Measurements from ENCODE around the gene CACNA1G. TPM values are rescaled to one million over a fixed set of nuclear protein-coding genes. Genes with fewer than 3 reads are reported as not detected.

Gene CACNA1G
- total RNA-seq, 1 donor from 2014 or later = 0.36 TPM

DNA sequence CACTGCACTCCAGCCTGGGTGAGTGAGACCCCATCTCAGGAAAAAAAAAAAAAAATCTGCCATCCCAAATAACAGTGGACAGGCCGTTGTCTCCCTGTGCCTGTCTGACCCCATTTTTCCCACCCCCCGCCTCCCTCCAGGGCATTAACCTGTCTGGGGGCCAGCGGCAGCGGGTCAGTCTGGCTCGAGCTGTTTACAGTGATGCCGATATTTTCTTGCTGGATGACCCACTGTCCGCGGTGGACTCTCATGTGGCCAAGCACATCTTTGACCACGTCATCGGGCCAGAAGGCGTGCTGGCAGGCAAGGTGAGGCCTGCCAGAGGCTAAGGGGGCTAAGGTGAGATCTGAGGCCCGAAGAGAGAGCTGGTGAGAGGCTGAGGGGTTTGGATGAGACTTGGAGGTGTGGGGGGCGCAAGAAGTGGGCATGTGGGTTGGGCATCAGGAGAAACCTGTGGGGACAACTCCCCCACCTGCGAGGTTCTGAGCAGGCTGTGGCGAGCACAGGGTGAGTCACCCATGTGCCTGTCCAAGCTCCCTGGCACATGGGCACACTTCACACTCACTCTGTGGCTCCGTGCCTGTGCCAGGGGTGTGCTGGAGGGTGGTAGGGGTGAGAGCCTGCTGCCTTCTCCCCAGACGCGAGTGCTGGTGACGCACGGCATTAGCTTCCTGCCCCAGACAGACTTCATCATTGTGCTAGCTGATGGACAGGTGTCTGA, 112.5 kb downstream of the CACNA1G start:
- no peak for DNase-seq (ENCODE audit: low spot score)

- no peak for DNase-seq (ENCODE audit: low spot score)
Observed at GRCh38 chr17:50675190-50675589, 114.7 kb downstream of the CACNA1G start.

- DNase-seq (ENCODE audit: low spot score) = no peak
Observed at GRCh38 chr17:50675627-50676026, 115.1 kb downstream of the CACNA1G start.

DNA sequence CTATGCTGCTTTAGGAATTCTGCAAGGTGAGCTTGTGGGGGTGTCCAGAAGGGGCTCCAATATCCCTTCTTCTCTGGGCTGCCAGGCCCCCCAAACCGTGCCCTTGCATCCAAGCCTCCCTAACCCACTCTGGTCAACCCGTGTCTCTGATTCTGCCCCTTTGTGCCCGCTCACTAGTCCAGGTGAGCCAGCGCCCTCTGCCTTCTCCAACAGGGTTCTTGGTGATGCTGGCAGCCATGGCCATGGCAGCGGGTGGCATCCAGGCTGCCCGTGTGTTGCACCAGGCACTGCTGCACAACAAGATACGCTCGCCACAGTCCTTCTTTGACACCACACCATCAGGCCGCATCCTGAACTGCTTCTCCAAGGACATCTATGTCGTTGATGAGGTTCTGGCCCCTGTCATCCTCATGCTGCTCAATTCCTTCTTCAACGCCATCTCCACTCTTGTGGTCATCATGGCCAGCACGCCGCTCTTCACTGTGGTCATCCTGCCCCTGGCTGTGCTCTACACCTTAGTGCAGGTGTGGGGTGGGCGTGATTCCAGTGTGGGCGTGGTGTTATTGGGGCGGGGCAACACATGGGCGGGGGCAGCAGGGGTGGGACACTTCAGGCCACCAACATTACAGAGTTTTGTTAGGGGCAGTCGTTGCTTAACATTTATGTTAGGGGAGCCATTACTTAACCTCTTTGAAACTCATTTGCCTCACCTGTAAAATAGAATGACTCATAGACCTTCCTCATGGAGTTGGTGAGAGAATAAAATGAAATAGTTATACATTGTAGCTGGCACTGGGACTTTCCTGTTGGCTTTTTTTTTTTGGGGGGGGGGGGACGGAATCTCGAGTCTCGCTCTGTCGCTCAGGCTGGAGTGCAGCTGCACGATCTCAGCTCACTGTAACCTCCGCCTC, 115.8 kb downstream of the CACNA1G start:
- DNase-seq (ENCODE audit: low spot score) = no peak

Other genes starting within 250 kb of the CACNA1G start
- gene XYLT2, start 214.6 kb upstream of the CACNA1G start, total RNA-seq = 31.2 TPM
- gene MRPL27, start 187.5 kb upstream of the CACNA1G start, total RNA-seq = 55.0 TPM
- gene EME1, start 187.5 kb upstream of the CACNA1G start, total RNA-seq = 0.94 TPM
- gene LRRC59, start 163.2 kb upstream of the CACNA1G start, total RNA-seq = 73.5 TPM
- gene ACSF2, start 134.5 kb upstream of the CACNA1G start, total RNA-seq = 172 TPM
- not detected for gene CHAD, start 91.8 kb upstream of the CACNA1G start, total RNA-seq
- gene RSAD1, start 81.9 kb upstream of the CACNA1G start, total RNA-seq = 33.2 TPM
- gene MYCBPAP, start 52.3 kb upstream of the CACNA1G start, total RNA-seq = 1.1 TPM
- 70.5 TPM for gene EPN3, start 28.0 kb upstream of the CACNA1G start, total RNA-seq
- 101 TPM for gene SPATA20, start 13.5 kb upstream of the CACNA1G start, total RNA-seq
- 226 TPM for gene ABCC3, start 74.2 kb downstream of the CACNA1G start, total RNA-seq
- 42.5 TPM for gene ANKRD40, start 147.2 kb downstream of the CACNA1G start, total RNA-seq
- 113 TPM for gene LUC7L3, start 158.9 kb downstream of the CACNA1G start, total RNA-seq
- not detected for gene ANKRD40CL, start 206.8 kb downstream of the CACNA1G start, total RNA-seq